Measurements from ENCODE around the gene PCDHGA2.
"Not testable (repeated sequence)": the region's sequence is repeated elsewhere in the genome, so short reads cannot be mapped to it uniquely, and the experiment has no call there.

The PCDHGA2 gene

DNA sequence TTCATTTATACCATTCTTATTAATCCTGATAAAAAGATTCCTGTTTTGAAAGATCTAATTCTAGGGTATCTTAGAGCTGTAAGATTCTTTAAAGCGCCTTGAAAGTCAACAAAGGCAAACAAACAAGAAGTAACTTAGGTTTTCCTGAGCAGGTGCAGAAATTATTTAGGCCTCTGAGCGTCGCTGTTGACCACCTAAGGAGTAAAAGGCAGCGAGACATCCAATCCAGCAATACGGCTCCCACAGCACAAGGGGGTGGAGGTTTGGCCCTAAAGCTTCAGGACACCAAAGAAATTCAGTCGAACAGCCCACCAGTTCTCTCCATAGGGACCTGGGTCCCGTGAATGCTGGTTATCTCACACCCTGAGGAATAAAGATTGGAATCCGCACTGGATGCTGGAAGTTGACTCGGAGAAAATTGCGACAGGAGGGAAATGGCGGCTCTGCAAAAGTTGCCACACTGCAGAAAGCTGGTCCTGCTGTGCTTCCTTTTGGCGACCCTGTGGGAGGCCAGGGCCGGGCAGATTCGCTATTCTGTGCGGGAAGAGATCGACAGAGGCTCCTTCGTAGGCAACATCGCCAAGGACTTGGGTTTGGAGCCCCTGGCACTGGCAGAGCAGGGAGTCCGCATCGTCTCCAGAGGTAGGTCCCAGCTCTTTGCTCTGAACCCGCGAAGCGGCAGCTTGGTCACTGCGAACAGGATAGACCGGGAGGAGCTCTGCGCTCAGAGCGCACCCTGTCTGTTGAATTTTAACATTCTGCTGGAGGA lies at the start of gene PCDHGA2:
PCDHGA2 (plus strand) TSS at position 223 of the 769 bp plus-strand sequence.
- no peaks in the 10 kb centered on the region for H3K27me3 ChIP-seq (ENCODE audit: control insufficient read depth, insufficient read depth, low read length)
- no peak within 1 kb of the TSS for H3K27ac ChIP-seq (ENCODE audit: low read depth, low read length)
- peaks cover 34% of the 10 kb centered on the region for H3K9me3 ChIP-seq (ENCODE audit: control insufficient read depth, insufficient read depth, low read depth, low read length)
- no peaks in the 10 kb centered on the region for H3K4me1 ChIP-seq (ENCODE audit: control insufficient read depth, insufficient read depth, low read length)
- no peaks in the 10 kb centered on the region for H3K36me3 ChIP-seq (ENCODE audit: control insufficient read depth, insufficient read depth, low read length)
- 0 out of 2 replicates have a peak within 1 kb of the TSS, but pooled peaks have one; percentile 25 for H3K4me3 ChIP-seq (ENCODE audit: low read depth, low read length)
- no peak within 1 kb of the TSS for H3K9ac ChIP-seq (ENCODE audit: low read length)

DNA sequence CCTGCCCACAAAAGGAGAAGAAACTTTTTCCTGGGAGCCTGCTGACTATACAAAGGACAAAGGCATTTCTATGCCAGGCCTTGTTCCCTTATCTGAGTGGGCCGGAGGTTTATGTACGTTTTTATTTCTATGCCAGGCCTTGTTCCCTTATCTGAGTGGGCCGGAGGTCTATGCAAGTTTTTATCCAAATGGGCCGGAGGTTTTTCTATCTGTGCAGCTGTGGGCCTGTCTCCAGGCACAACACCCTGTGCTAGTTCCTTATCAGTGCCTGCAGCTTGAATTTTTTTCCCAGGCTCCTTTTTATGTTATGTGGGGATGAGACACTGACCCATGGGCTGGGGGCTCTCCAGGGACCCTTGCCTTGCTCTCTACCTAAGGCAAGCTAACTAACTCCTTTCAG lies 40.2 kb upstream of the PCDHGA2 start:
- Histone ChIP-seq H3K4me3 (ENCODE audit: low read depth, low read length) (no peak overlapping the region), H3K4me1 (ENCODE audit: control insufficient read depth, insufficient read depth, low read length) (no peaks in the 10 kb centered on the region), H3K9me3 (ENCODE audit: control insufficient read depth, insufficient read depth, low read depth, low read length) (peaks cover 13% of the 10 kb centered on the region), H3K9ac (ENCODE audit: low read length) (no peak overlapping the region), H3K27ac (ENCODE audit: low read depth, low read length) (no peak overlapping the region), H3K36me3 (ENCODE audit: control insufficient read depth, insufficient read depth, low read length) (no peaks in the 10 kb centered on the region), H3K27me3 (ENCODE audit: control insufficient read depth, insufficient read depth, low read length) (no peaks in the 10 kb centered on the region)

DNA sequence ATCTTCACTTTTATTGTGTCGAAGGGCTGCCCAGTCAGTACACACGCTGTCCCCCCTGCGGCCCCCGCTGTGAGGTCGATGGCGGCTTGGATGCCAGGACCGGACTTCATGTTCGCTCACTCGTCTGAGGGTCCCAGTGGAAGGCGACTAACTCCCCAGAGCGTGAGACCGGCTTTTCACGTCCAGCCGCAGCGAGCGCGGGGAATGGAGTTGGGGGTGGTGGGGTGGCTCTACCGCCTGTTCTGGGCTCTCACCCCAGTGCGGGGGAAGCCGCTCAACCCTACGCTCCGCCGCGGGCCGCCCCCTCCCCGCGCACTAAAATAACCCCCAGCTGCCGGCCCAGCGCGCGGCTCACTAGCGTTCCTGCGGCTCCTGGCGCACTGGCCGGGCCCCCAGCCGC lies 34.8 kb upstream of the PCDHGA2 start, which contains the start of gene SLC25A2:
SLC25A2 (minus strand) TSS at position 294 of the 400 bp plus-strand sequence; CDS start at position 110, 184 bp downstream.
- no peak within 1 kb of the TSS for H3K9ac ChIP-seq (ENCODE audit: low read length)
- no peaks in the 10 kb centered on the region for H3K4me1 ChIP-seq (ENCODE audit: control insufficient read depth, insufficient read depth, low read length)
- no peaks in the 10 kb centered on the region for H3K27me3 ChIP-seq (ENCODE audit: control insufficient read depth, insufficient read depth, low read length)
- H3K9me3 ChIP-seq (ENCODE audit: control insufficient read depth, insufficient read depth, low read depth, low read length), result peaks cover 20% of the 10 kb centered on the region
- no peaks in the 10 kb centered on the region for H3K36me3 ChIP-seq (ENCODE audit: control insufficient read depth, insufficient read depth, low read length)
- H3K27ac ChIP-seq (ENCODE audit: low read depth, low read length), result no peak within 1 kb of the TSS
- H3K4me3 ChIP-seq (ENCODE audit: low read depth, low read length), result no peak within 1 kb of the TSS

DNA sequence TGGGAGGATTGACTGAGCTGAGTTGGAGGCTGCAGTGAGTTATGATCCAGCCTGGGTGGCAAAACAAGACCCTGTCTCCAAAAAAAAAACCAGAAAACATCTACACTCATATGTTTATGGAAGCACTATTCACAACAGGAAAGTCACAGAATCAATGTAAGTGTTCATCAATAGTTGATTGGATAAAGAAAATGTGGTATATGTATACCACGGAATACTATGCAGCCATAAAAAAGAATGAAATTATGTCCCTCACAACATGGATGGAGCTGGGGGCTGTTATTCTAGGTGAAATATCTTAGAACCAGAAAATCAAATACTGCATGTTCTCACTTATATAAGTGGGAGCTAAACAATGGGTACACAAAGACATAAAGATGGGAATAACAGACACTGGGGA lies 31.9 kb upstream of the PCDHGA2 start:
- Histone ChIP-seq H3K9me3 (ENCODE audit: control insufficient read depth, insufficient read depth, low read depth, low read length) (peaks cover 20% of the 10 kb centered on the region), H3K27me3 (ENCODE audit: control insufficient read depth, insufficient read depth, low read length) (no peaks in the 10 kb centered on the region), H3K9ac (ENCODE audit: low read length) (no peak overlapping the region), H3K36me3 (ENCODE audit: control insufficient read depth, insufficient read depth, low read length) (no peaks in the 10 kb centered on the region), H3K4me1 (ENCODE audit: control insufficient read depth, insufficient read depth, low read length) (no peaks in the 10 kb centered on the region), H3K4me3 (ENCODE audit: low read depth, low read length) (no peak overlapping the region), H3K27ac (ENCODE audit: low read depth, low read length) (no peak overlapping the region)

DNA sequence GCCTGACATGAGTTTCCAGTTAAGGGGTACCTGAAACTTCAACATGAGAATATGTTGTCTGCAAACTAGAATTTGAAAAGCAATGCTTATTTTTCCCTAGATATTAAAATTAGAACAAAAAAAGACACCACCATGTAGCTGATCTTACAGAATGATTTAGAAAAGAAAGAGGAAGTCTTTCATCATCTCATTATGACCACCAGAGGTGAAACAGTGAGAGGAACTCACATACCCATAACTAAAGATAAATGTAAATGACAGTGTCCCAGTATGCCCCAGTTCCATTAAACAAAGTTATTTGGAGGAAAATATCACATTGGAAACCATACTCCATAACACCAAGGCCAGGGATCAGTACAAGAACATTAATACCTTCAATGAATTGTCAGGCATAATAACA lies 24.8 kb upstream of the PCDHGA2 start:
- no peaks in the 10 kb centered on the region for H3K4me1 ChIP-seq (ENCODE audit: control insufficient read depth, insufficient read depth, low read length)
- peaks cover 21% of the 10 kb centered on the region for H3K9me3 ChIP-seq (ENCODE audit: control insufficient read depth, insufficient read depth, low read depth, low read length)
- H3K27me3 ChIP-seq (ENCODE audit: control insufficient read depth, insufficient read depth, low read length), result no peaks in the 10 kb centered on the region
- no peak overlapping the region for H3K9ac ChIP-seq (ENCODE audit: low read length)
- no peak overlapping the region for H3K27ac ChIP-seq (ENCODE audit: low read depth, low read length)
- peaks cover 21% of the 10 kb centered on the region for H3K36me3 ChIP-seq (ENCODE audit: control insufficient read depth, insufficient read depth, low read length)
- no peak overlapping the region for H3K4me3 ChIP-seq (ENCODE audit: low read depth, low read length)

- not testable (repeated sequence) for H3K4me3 ChIP-seq (ENCODE audit: low read depth, low read length); H3K27ac ChIP-seq (ENCODE audit: low read depth, low read length); H3K4me1 ChIP-seq (ENCODE audit: control insufficient read depth, insufficient read depth, low read length); H3K27me3 ChIP-seq (ENCODE audit: control insufficient read depth, insufficient read depth, low read length); H3K9ac ChIP-seq (ENCODE audit: low read length)
- peaks cover 34% of the 10 kb centered on the region for H3K9me3 ChIP-seq (ENCODE audit: control insufficient read depth, insufficient read depth, low read depth, low read length)
- H3K36me3 ChIP-seq (ENCODE audit: control insufficient read depth, insufficient read depth, low read length), result peaks cover 34% of the 10 kb centered on the region
Observed at GRCh38 chr5:141316963-141317362, 21.6 kb upstream of the PCDHGA2 start.

DNA sequence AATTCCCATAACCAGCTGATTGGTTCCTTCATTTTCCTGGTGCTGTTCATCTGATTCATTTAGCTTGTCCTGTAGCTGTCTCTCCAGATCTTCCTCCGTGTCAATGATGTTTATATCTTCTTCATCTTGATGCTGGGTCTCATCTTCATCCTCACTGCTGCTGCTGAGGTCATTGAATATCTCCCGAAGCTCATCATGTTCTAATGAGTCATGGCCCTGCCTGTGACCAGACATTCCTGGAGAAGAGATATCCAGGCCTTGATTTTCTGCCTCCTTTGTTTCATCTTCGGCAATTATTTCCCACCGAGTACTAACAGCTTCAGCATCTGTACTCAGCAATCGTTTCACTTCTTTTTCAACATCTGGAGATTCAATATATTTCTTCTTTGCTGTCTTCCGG lies 19.4 kb upstream of the PCDHGA2 start:
- H3K36me3 ChIP-seq (ENCODE audit: control insufficient read depth, insufficient read depth, low read length), result peaks cover 34% of the 10 kb centered on the region
- peaks cover 34% of the 10 kb centered on the region for H3K9me3 ChIP-seq (ENCODE audit: control insufficient read depth, insufficient read depth, low read depth, low read length)

GRCh38 chr5:141319699-141320098 lies 18.9 kb upstream of the PCDHGA2 start:
- Histone ChIP-seq H3K4me1 (ENCODE audit: control insufficient read depth, insufficient read depth, low read length) (no peaks in the 10 kb centered on the region), H3K27ac (ENCODE audit: low read depth, low read length) (no peak overlapping the region), H3K4me3 (ENCODE audit: low read depth, low read length) (peak overlapping the region; percentile 89), H3K9ac (ENCODE audit: low read length) (peak overlapping the region; percentile 96), H3K9me3 (ENCODE audit: control insufficient read depth, insufficient read depth, low read depth, low read length) (peaks cover 32% of the 10 kb centered on the region), H3K27me3 (ENCODE audit: control insufficient read depth, insufficient read depth, low read length) (no peaks in the 10 kb centered on the region), H3K36me3 (ENCODE audit: control insufficient read depth, insufficient read depth, low read length) (peaks cover 34% of the 10 kb centered on the region)

More for the DNA sequence above, 19.4 kb upstream of the PCDHGA2 start:
- no peaks in the 10 kb centered on the region for H3K4me1 ChIP-seq (ENCODE audit: control insufficient read depth, insufficient read depth, low read length)
- no peak overlapping the region for H3K9ac ChIP-seq (ENCODE audit: low read length)
- H3K27me3 ChIP-seq (ENCODE audit: control insufficient read depth, insufficient read depth, low read length), result no peaks in the 10 kb centered on the region
- no peak overlapping the region for H3K27ac ChIP-seq (ENCODE audit: low read depth, low read length)
- H3K4me3 ChIP-seq (ENCODE audit: low read depth, low read length), result peak overlapping the region; percentile 89

DNA sequence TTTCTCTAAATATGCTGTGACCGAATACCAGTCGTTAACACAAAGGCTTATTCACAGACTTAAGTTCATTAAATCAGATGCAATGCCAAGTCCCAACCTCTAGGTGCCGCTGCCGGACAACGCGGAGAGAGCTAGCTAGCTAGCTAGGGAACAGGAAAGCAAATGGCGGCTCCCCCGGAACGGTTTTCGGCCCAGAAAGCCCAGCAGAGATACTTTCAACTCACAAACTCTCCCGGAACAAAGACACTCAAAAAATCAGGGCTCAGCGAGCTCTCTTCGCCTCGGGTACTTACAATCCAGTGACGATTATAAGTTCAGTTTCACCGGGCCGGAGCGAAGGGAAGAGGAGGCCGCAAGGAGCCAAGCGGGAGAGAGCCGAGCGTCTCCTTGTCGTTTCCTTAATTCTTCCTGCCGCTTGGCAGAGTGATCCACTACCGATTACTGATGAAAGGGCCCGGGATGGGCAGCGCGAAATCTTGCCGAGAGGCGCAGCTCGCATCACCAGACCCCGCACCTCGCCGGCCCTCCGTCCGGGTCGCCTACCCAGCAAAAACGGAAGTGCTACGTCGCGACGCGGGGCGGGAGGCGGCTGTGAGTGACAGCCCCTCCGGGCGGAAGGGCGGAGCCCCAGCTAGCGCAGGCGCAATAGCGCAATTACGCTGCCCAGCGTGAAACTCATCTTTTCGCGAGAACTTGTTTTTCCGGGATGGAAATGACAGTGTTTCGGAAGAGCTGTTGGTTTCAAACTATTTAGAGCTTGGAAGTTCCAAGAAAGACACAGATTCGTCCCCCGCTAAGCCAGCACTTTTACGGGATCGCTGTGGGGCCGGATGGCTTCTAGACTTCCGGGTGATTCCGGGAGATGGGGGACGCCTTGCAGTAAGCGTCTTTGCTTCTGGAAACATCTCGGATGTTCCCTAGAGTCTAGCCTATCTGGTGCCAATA lies 18.1 kb upstream of the PCDHGA2 start, which contains the start of gene TAF7:
TAF7 (minus strand) TSS at position 560 of the 945 bp plus-strand sequence. CDS start 740 bp downstream, outside the sequence.
- peak within 1 kb of the TSS; percentile 89 for H3K4me3 ChIP-seq (ENCODE audit: low read depth, low read length)
- peak within 1 kb of the TSS; percentile 96 for H3K9ac ChIP-seq (ENCODE audit: low read length)
- peaks cover 33% of the 10 kb centered on the region for H3K36me3 ChIP-seq (ENCODE audit: control insufficient read depth, insufficient read depth, low read length)
- peaks cover 24% of the 10 kb centered on the region for H3K9me3 ChIP-seq (ENCODE audit: control insufficient read depth, insufficient read depth, low read depth, low read length)
- H3K27me3 ChIP-seq (ENCODE audit: control insufficient read depth, insufficient read depth, low read length), result no peaks in the 10 kb centered on the region
- H3K4me1 ChIP-seq (ENCODE audit: control insufficient read depth, insufficient read depth, low read length), result no peaks in the 10 kb centered on the region
- peak within 1 kb of the TSS; percentile 99 for H3K27ac ChIP-seq (ENCODE audit: low read depth, low read length)

DNA sequence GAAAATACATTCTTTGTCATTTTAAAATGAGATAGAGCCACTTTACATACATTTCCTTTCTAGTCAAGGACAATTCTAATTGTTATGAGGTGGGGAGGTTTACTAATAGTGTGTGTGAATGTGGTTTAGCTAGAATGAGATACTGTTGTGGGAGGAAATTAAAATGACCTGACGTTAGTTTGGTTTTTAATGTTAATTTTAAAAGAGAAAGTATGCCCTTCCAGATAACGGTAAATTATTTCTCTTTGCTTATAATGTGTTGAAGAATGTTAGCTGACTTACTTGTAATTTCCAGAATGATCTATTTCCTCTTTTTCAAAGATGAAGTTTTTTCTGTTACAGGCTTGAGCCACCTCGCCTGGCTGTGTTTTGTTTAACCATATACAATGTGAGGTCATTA lies 16.3 kb upstream of the PCDHGA2 start:
- peaks cover 24% of the 10 kb centered on the region for H3K9me3 ChIP-seq (ENCODE audit: control insufficient read depth, insufficient read depth, low read depth, low read length)
- no peaks in the 10 kb centered on the region for H3K27me3 ChIP-seq (ENCODE audit: control insufficient read depth, insufficient read depth, low read length)
- H3K9ac ChIP-seq (ENCODE audit: low read length), result no peak overlapping the region
- H3K4me3 ChIP-seq (ENCODE audit: low read depth, low read length), result no peak overlapping the region
- no peaks in the 10 kb centered on the region for H3K4me1 ChIP-seq (ENCODE audit: control insufficient read depth, insufficient read depth, low read length)
- H3K27ac ChIP-seq (ENCODE audit: low read depth, low read length), result no peak overlapping the region
- H3K36me3 ChIP-seq (ENCODE audit: control insufficient read depth, insufficient read depth, low read length), result peaks cover 23% of the 10 kb centered on the region
